Stimulated activated naive CD4-positive, alpha-beta T cell (primary cell): ENCODE results near the gene C1orf232.
A peak's percentile ranks its signal among the peaks of the same experiment; 100 is the strongest.

Experiments used
- DNase-seq, 6 experiments: peaks; one replicate each; lab custom pipeline; 2025; lab: John Stamatoyannopoulos, UW

C1orf232 gene

DNA sequence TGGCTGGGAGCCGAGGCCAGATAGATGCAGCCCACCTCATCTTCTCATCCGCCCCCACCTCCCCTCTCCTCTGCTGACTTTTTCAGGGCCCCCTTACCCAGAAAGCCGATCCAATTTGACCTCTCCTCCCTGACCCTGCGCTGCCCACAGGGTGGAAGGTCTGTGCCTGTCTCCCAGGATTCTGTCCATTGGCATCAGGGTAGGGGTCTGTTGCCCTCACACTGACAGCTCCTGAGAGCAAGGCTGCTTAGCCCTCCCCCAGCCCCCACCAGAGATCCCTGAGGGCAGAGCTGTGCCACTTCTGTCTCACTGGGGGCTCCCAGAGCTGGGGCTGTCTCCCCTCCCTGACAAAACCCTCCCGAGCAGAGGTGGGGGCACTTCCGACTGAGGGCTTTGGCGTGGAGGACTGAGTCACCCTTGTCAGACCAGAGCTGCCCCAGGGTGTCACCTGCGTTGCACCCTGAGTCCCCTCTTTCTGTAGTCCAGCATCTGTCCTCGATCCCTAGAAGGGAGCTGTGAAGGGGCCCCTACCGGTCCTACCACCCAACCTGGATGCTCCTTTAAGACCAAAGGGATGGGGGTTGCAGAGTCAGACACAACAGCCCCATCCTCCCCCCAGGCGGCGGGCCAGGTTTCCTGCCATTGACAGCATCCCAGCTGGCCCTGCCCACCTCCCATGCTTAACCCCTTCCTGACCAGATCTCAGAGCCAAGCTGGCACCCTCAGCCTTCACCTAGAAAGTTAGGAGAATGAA is 12.3 kb downstream of the C1orf232 start:
- DNase-seq: peak in 3 of 6 experiments; percentile 15 to 42 (median 18)

DNA sequence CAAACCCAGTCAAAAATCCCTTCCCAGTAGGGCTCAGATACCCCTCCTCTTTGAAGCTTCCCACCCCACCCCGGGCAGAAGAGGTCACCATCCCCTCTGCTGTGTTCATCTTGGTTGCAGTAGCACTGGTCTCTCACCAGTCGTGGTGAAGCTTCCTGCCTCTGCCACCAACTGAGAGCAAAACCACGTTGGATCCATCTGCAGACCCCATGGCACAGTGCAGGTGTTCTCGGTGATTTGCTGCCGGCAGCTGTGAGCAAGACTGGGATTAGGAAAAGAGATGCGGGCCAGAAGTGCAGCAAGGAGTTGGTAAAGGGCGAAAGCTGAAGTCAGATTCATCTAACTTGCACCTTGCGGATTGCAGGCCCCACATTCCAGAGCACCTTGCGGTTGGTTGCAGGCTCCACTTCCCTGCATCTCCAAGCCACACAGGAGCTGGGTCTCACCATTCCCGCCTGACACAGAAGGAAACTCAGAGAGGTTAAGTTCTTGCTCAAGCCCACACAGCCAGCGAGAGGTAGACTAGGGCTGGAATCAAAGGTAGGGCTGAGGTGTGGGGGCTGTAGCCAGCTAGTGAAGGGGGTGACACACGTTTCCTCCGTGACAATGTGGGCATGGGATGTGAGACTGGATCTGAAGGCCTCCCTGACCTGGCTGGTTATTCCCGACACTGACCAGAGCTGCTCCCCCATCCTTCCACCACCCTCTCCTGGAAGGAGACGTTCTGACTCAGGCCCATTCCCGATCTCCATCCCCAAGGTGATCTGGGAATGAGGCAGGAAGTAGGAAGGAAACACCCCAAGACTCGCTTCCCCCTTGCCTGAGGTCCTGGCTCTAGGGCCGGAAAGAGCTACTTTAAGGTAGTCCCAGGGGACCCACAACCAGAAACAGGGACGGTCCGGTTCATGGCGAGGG is 13.1 kb downstream of the C1orf232 start:
- no peak for DNase-seq

DNA sequence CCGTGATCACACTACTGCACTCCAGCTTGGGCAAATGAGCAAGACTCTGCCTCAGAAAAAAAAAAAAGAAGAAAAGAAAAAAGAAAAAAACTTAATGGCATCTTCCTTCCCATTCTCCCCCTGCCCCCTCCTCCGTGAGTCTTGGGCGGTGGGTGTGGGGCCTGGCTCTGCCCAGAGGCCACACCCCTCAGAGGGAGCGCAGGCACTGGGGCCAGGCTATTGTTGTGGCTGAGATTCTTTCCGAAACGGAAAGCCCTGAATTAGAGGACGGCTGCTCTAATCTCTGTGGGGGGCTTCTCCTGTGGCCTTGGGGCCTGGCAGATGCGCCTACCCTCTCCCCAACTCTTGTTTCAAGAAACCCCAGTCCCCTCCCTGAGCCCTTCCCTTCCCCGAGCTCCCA is 14.0 kb downstream of the C1orf232 start:
- DNase-seq: no peak

DNA sequence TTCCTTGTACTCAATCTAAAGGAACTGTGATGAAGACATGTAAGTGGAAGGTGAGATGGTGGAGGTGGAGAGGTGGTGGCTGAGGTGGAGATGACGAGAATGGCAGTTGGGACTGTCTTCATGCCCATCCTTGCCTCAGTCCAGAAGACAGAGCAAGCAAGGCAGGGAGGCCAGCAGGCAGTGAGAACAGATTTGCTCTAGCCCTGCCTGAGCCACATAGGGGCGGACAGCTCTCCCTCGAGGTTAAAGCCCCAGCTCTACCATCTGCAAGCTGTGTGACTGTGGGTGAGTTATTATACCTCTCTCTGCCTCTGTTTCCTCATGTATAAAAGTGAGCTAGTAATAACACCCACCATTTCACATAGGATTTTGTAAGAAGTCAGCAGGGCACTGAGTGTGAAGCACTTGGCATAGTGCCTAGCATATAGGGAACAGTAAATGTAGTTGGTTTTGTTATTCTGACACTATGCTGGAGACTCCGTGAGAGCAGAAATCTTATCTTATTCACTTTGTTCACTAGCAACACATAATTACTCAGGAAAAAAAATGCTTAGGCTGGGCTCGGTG is 14.7 kb downstream of the C1orf232 start:
- DNase-seq: no peak

DNA sequence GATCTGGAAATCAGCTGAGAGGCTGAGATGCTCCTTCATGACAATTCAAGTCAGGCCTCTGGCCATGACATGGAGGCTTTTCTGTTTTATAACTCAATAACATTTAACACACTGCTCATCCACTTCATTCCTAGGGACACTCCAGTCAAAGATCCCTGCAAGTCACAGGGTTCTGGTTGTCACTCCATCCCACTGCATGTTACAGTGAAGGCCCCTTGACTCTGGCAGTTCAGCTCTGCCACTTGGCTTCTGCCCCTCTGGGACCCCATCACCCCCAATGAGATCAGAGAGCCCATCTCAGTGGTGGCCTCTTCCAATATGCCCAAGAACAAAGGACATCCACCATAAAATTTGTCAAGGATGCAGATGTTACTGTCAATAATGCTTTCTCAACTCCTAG is 19.9 kb downstream of the C1orf232 start:
- no peak for DNase-seq

DNA sequence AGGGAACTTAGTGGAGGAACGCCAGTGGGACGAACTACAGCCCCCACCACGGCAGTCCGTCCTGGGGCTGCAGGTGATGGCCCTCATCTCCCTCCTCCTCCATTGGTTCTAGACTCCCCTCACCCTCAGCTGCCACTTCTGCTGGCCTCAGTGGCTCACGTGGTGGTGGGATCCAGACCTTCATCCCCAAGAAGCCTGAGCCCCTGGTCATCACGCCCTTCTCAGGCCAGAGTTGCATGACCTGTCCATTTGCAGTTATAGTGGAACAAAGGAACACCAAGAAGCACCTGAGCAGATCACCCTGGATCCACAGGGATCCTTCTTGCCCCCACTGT is 22.8 kb downstream of the C1orf232 start:
- DNase-seq: no peak

DNA sequence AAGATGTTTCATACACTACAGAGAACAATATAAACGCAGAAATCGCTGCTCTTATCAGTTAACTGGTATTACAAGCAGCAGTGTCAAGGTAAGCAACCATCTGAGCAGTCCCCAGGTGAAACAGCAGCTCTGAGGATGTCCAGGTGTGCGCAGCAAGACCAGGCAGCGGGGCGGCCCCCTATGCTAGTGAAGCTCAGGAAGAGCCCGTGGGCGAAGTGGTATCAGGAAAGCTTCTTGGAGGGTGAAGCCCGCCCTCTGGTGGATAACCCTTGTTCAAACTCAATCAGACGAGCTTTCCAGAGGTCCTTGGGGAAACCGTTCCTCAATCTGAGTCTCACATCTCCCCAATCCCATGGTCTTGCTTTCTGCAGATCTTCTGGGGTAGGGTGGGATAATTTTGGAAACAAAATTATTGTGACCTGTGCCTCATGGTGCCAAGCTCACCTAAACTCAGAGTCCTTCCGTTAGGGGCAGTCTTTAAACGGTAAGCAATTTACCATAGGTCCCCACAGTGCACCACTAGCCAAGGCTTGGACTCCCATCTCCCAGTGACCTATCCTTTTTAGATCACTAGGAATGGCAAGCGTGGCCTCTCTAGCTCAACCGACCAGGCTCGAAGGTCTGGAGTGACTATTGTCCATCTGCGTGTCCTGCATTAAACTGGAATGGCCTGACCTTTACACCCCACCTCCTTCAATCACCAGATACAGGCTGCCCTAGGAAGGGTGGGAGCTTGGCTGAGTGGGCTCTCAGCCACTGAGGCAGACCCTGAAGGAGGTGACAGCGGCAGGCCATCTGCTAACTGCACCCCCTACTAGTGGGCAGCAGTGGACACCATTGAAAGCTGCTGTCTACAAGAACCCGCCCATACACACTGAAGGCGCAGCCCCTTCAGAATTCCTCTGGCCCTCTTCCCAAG is 23.5 kb downstream of the C1orf232 start:
- peak; percentile 54 to 77 (median 67) for DNase-seq

DNA sequence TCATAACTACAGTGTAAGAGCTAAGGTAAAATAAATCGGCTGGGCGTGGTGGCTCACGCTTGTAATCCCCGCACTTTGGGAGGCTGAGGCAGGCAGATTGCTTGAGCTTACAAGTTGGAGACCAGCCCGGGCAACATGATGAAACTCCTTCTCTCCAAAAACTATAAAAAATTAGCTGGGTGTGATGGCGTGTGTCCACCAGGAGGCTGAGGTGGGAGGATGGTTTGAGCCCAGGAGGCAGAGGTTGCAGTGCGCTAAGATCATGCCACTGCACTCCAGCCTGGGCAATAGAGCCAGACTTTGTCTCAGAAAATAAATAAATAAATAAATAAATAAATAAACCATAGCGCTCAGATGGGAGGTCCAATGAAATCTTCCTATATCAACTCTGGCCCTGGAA is 26.6 kb downstream of the C1orf232 start:
- no peak for DNase-seq

DNA sequence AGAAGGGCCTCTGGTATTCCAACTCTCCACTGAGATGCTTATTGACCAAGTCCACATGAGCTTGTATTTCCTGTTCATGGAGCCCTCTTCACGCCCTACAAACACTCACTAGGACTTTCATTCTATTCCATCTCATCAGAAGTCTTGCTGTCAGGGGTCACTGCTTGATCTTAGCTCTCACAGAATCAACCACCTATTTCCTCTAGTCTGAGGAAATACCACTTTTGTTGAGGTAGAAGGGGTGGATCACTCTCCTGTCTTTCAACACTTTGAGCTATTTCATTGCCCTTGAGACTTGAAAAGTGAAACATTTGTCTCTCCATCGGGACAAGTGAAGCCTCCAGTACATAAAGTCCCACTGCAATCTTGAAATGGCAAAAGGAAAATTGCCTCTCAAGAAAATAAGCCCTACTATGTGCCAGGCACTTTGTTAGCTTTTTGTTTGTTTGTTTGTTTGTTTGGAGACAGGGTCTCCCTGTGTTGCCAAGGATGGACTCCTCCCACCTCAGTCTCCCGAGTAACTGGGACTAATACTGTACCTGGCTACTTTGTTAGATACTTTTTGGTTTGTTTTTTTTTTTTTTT is 29.7 kb downstream of the C1orf232 start:
- DNase-seq: peak in 1 of 6 experiments; percentile 11

DNA sequence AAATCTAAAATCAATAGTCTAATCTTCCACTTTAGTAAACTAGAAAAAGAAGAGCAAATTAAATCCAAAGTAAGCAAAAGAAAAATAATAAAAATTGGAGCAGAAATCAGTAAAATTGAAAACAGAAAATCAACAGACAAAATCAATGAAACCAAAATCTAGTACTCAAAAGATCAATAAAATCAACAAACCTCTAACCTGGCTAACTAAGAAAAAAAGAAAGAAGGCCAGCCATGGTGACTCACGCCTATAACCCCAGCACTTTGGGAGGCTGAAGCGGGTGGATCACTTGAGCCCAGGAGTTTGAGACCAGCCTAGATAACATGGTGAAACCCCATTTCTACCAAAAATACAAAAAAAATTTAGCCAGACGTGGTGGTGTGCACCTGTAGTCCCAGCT is 34.3 kb downstream of the C1orf232 start:
- no peak for DNase-seq

DNA sequence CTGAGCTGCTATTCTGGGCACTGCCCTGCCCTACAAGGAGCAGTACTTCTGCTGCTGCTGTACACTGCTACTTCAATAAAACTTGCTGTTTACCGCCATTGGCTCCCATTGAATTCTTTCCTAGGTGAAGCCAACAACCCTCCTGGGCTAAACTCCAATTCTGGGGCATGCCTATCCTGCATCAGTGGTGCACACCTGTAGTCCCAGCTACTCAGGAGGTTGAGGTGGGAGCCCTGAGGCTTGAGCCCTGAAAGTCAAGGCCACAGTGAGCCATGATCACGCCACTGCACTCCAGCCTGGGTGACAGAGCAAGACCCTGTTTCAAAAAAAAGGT is 36.0 kb downstream of the C1orf232 start:
- DNase-seq: no peak

DNA sequence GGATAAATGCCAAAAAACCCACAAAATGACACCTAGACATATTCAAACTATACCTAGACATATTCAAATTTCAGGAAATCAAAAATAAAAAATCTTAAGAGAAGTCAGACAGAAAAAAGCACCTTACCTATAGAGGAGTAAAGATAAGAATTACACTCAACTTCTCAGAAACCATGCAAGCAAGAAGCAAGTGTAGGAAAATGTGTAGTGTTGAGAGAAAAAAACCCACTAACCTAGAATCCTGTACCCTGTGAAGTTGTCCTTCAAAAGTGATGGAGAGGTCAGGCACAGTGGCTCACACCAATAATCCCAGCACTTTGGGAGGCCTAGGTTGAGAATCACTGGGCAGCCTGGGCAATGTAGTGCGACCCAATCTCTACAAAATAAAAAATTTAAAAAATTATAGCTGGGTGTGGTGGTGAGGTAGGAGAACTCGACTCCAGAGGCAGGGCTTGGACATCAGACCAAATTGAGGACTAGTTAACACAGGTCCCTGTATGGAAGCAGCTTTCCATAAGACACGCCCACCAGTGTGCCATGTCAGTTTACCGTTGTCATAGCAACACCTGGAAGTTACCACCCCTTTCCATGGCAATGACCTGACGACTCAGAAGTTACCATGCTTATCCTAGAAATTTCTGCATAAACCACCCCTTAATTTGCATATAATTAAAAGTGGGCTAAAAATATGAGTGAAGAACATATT is 36.5 kb downstream of the C1orf232 start:
- no peak for DNase-seq

DNA sequence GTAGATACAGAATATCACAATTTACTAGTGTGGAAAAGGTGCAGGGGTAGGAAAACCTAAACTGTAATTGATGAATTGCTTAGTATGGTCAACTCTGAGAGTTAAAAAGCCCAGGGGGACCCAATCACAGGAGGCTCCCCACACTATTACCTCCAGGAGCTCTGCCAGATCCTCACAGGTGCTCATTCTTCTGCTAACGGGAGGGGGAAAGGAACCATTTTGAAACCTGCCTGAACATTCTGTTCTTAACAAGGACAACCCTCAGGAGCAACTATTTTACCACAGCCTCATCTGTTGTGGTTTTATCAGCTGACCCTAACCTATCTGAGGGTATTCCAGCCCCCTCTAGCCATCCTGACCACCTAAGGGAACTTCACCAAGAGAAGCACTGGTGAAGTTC is 38.1 kb downstream of the C1orf232 start:
- DNase-seq: no peak

DNA sequence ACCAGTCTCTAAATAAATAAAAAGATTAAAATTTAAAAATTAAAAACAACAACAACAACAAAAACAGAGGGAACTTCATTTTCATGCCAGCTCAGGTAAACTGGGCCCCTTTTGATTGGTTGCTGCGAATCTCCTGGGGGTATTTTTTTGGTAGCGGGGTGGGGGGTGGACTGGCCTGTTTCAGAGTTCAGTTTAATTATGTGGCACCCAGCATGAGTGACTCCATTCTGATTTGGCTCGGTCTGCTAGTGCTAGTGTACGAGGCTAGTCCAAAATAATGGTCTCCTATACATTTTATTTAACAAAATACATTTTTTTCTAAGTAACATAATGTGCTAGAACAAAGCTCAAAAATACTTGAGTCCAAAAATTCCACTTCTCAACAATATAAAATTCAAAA is 39.0 kb downstream of the C1orf232 start:
- no peak for DNase-seq

DNA sequence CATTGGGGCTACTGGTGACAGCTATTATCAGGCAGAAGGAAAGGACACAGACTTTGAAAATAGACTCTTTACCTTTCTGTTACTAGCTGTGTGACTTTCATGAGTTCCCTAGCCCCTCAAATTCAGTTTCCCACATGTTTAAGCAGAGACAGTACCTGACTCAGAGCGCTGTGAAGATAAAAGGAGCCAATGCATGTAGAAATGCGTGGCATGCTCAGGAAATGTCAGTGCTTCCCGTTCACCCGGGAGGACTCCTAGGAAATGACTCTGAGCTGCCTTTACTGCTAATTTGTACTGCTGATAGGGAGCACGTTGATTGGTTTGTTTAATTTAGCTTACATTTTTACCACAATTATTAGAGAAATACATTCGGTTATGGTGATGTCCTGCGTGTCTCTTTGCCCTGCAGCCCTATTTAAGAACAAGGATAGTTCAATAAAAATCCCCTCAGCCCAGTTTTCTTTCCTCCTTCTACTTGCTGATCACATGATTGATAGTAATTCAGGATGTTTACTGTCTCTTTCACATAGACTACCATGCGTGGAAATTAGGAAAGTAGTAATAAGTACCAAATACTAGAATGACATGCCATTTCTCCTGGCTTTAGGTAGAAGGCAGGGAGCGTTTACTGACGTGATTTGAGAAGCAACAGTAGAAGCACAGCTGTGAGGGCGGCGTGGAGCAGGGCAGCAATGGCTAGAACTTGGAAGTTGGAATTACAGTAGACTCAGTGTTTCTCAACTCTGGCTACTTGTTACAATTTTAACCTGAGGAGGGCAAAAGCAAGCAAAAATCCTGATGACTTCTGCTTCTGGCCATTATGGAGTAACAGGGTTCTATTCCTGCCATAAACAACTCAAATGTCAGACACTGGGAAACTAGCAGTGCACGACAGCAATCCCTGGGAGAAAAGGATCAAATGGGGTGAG is 41.3 kb downstream of the C1orf232 start:
- DNase-seq: peak in 1 of 6 experiments; percentile 13

DNA sequence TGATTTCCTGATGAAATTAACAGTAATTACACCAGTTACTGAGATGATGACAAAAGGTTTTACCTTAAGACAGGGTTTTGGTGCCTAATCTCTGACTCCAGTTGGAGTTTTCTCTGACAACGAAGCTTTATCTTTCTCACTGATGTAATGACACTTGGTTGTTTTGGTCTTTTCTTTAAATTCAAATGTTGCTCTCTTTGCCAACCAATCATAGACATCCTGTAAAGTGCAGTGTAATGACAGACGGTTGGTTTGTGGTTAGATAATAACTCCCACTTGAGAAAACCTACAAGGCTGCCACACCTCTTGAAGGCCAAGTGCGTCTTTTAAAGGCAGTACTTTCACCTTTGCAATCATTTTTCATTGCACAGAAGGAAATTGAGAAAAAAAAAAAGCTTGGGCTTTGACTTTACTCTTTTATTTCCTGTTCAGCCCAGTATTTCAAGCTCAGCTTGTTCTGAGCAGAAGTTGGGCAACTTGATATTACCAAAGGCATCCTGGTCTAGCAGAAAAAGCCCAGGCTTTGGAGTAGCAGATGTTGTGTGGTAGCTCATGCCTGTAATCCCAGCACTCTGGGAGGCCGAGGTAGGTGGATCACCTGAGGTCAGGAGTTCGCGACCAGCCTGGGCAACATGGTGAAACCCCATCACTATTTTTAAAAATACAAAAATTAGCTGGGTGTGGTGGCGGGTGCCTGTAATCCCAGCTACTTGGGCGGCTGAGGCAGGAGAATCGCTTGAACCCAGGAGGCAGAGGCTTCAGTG is 42.3 kb downstream of the C1orf232 start:
- peak; percentile 21 to 92 (median 68) for DNase-seq

DNA sequence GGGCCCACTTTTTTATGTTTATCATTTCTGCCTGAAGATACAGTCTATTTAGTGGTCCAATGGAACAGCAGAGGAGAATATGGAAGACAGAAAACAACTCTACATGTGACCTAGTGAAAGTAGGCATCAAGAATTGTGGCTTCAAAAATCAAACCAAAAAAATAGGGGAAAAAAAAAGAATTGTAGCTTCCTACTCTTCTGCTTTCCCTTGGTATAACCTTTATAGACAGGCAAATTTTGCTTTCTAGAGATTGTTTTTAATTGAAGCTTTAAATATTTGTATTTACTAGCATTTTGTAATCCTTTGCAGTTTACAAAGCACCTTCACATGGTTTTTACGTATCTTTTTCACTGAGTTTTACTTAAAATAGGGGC is 42.8 kb downstream of the C1orf232 start:
- DNase-seq: no peak

DNA sequence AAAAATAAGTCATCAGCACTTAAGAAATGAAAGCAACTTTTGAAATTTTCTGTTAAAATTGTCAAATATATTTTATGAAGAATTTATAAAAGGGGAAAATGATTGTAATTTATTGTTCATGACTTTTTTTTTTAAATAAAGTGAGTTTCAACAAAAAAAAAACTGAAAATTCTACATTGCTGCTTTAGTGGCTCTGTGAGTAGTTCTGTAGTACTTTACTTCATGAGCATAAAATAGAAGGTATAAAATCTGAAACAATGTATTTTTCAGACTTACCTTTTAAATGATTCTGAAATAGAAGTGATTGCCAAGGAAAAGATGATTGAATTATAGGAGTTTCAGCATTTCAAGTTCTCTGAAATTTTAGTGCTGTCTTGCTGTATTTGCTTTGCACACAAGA is 43.4 kb downstream of the C1orf232 start:
- no peak for DNase-seq
